Amniotic epithelial cell (primary cell): ENCODE results near the gene ANKDD1A.
A peak's percentile ranks its signal among the peaks of the same experiment; 100 is the strongest.

Experiments used
- DNase-seq: peaks from one replicate; pipeline ENCODE4 v3.0.0-alpha.2; 2010; ENCODE audit warnings: low read depth

The ANKDD1A gene

DNA sequence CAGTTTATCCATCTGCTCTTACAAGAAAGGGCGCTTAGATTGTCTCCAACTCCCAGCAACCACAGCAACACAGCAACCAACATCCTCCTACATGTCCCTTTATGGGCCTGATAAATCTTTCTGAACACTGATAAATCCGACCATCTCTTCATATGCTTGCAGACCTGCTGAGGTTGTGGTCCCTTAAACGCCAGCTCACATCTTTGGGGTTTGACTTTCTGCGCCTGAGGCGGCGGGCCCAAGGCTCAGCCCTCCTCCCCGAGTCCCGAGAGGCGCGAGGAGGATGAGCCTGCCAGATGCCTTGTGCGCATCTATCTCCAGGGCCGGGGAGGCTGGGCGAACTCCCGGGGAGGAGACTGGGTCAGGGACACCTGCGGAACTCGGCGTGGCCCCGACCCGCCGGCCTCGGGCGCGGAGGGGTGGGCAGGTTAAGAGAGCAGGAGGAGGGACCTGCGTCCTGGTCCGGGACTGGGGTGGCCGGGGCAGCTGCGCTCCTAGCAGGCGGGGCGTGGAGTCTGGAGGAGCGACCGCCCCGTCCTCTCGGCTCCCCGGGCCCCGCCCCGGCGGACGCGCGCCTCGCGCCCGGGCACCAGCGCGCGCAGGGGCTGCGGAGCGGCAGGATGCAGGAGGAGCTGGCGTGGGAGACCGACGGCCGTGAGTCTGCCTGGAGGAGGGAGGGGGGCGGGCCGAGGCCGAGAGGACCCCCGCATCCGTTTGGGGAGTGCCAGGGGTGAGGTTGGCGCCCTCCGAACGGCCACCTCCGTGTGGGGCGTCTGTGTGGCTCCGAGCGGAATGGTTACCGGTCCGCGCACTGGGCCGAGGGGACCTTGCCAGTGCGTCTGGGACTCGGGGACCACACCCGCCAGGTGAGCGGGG lies at the start of gene ANKDD1A:
ANKDD1A (plus strand) TSS at position 592 of the 876 bp plus-strand sequence; CDS start at position 621, 29 bp downstream.
- peak; percentile 61 for DNase-seq

DNA sequence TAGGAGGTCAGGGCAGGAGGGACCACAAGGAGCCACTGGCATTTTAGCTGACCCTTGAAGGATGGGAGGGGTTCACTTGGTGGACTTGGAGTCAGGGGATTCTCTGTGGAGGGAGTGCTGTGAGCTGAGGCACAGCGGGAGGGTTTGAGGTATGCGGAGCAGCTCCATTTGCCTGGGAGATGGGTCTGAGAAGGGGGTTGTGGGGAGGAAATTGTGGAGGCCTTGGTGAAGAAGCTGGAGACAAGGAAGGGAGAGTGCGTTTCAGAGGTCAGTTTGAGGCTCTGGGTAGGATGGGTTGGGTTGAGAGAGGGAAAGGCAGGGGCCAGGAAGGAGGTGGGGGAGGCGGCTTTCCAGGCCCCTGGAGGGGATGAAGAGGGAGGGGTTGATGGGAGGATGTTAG lies 49.7 kb upstream of the ANKDD1A start:
- DNase-seq, result no peak

DNA sequence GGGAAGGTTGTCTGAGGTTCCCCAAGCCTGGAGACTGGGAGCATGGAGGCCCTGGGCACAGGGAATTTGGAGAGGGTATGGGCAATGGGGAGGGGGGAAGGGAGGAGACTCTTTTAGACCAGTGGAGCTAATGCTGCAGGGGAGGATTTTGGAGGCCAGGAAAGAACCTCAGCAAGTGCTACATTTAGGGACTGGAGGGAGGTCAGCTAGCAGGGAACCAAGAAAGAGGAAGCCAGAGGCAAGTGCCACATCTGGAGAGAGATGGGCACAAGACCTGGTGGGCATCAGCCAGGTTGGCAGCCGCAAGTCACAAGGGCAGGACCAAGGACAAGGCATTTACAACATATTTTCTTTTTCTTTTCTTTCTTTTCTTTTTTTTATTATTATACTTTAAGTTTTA lies 49.3 kb upstream of the ANKDD1A start:
- DNase-seq, result no peak

DNA sequence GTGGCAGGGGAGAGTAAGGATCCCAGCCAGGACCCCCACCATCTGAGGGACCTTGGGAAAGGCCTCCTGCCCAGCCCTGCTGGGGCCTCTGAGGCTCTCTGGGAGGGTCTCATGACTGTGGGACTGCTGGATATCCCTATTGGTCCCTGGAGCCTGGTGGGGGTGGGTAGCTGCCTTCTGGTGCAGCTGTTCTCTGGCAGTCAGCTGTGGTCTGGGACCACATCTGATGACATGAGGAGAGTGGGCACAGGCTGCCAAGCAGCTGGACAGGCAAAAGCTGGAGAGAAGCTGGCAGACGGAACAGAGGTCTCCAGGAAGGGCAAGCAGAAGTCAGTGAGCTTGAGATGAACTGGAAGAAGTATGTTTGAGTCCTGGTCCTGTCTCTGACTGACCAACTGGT lies 47.6 kb upstream of the ANKDD1A start:
- no peak for DNase-seq

DNA sequence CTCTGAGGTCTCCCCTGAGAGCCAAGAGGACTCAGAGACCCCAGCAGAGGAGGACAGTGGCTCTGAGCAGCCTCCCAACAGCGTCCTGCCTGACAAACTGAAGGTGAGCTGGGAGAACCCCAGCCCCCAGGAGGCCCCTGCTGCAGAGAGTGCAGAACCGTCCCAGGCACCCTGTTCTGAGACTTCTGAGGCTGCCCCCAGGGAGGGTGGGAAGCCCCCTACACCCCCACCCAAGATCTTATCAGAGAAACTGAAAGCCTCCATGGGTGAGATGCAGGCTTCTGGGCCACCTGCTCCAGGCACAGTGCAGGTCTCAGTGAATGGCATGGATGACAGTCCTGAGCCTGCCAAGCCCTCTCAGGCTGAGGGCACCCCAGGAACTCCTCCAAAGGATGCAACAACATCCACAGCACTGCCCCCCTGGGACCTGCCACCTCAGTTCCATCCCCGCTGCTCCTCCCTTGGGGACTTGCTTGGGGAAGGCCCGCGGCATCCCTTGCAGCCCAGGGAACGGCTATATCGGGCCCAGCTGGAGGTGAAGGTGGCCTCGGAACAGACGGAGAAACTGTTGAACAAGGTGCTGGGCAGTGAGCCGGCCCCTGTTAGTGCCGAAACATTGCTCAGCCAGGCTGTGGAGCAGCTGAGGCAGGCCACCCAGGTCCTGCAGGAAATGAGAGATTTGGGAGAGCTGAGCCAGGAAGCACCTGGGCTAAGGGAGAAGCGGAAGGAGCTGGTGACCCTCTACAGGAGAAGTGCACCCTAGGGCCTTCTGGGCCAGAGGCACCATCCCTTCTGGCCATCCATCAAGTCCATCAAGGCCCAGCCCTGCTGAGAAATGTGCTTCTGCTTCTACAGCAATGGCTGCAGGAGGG lies 46.3 kb upstream of the ANKDD1A start:
- DNase-seq, result no peak

DNA sequence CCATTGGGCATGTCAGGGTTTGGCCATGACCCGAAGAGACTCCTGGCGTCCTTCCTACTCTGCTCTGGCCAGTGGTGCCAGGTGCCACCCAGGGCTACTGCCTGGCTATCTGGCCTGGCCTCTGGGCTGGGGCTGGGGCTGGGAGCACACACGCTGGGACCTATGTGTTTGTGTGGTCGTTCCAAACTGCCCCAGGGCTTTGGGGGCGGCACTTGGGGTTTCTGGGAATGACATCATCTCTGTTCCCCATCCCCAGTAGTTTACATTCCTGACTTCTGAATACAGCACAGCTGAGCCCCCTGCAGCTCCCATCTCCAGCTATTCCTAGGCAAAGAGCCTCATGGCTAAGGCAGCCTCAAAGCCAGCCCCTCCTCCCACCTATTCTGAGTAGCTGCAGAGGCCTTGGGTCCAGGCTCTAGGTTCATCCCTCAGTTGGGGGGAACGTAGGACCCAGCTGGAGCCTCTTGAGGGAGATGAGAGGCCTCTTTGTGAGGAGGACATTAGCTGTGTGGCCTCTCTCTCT lies 45.6 kb upstream of the ANKDD1A start:
- peak; percentile 90 for DNase-seq

DNA sequence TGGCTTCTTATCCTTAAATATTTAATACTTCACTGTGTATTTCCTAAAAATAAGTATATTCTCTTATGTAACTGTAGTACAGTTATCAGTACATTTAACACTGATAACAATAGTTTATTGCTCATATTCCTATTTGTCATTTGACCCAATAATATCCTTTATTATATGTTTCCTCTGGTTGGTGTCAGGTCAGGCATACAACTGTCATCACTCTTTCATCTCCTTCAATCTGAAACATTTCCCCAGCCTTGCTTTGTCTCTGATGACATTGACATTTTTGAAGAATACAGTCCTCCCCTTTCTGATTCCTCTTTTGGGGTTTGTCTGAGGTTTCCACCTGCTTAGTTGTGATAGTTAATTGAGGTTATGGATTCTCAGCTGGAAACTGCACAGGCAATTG lies 42.2 kb upstream of the ANKDD1A start:
- DNase-seq, result no peak

DNA sequence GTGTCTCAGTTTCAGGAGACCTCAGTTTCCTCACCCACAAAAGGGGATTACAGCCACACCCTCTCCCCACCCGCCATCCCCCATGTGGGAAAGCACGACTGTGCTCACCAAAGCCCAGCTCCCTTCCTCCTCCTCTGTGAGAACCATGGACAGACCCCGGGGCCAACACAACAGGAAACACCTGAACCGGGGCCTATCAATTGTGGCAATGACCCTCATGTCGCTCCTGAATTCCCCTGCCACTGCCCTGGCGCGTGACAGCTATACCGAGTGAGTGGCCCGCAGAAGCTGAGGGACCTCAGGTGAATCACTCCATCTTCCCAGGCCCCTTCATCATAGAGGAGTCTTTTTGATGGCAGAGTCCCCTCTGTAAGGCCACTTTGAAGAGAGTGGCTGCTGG lies 41.3 kb upstream of the ANKDD1A start:
- DNase-seq, result no peak

DNA sequence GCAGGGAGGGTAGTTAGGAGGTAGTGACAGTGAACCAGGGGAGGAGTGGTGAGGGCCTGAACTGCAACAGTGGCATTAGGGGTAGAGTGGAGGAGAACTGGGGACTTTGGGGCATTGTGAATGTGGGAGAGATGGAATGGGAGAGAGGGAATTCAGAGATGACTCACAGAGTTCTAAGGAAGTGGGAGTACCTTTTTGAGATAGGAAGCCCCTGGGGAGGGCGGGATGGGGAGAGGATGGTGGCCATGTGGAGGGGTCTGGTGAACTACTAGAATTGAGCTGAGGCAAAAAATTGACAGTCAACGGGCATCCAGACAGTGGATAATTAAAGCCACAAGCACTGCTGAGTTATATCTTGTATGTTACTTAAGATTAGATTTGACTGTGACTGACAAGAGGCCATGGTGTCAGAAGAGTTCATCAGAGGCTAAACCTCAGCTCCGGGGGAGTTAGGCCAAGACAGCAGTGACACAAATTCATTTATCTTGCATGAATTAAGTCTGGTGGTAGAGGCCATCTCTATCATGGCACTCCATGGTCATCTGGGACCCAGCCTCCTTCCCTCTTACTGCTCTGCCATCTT lies 36.0 kb upstream of the ANKDD1A start:
- peak; percentile 48 for DNase-seq

DNA sequence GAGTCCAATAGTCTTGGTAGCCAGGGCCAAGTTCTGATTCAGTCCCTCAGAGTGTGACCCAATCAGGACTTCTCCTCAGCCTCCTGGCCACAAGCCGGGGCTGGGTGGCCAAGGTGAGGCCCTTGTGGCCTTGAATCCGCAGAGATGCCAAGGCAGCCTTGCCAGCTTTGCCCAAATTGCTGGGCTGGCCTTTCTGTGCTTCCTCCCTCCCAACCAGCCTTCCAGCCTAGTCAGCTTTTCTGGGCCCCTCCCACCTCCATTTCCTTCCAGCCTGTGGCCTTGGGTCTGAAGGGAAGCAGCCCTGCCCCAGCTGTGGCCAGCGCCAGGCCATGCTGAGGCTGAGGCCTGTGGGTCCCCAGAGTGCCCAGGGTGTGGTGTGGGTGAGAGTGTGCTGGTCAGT lies 34.3 kb upstream of the ANKDD1A start:
- no peak for DNase-seq

DNA sequence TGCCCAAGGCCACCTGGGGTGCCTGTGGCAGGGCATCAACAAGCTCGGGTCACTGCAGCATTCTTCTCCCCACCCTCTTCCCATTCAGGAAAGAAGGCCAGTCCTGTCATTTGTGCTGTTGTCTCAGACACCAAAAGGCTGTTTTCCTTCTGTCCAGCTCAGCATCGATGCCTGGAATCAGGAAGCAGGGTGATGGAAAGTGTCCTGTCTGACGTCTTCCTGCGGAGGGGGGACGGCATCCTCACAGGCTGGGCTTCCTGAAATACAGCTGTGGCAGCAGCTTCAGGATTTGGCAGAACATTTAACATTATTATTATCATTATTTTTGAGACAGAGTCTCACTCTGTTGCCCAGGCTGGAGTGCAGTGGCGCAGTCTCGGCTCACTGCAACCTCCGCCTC lies 33.0 kb upstream of the ANKDD1A start:
- no peak for DNase-seq

DNA sequence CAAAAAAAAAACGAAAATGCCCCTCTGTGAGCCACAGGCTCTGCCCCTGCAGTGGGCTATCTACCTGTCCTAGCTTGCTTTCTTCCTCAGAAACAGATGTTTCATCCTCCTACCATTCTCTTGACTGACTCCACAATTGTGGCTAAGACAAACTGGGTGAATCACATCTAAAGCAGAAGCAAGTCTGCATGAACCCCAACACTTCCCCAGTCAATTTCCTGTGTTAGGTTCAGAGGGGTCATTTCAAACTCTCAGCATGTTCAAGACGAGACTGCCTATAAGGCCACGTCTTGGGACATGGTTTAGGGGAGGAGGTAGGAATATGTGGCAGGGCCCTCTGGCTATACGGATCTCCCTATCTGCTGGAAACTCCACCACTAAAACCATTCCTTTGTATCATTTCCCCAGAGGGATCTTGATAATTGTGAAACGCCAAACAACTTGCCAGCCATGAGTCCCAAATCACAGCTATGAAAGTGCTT lies 28.6 kb upstream of the ANKDD1A start:
- DNase-seq, result no peak

DNA sequence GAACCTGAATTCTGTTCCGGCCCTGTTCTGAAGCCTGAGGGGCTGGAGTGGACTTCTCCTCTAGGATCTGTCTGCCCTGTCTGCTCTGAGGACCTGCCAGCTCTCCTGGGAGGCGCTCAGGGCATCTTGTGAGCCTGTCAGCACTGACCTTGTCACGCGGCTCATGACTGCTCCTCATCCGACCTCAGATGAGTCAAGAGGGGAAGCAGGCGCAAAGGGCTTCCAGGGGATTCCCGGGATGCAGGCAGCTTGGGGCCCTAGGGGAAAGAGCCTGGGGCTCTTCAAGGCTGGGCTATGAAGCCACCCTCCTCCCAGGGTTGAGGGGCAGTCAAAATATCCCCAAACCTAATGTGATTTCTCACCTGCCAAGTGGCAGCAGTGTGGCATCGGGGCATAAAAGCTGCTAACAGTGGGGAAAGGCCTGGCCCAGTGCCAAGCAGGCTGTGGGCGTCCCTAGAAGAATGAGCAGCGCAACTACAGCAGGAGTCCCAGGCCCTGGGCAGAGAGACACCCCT lies 27.6 kb upstream of the ANKDD1A start:
- DNase-seq, result peak; percentile 94

DNA sequence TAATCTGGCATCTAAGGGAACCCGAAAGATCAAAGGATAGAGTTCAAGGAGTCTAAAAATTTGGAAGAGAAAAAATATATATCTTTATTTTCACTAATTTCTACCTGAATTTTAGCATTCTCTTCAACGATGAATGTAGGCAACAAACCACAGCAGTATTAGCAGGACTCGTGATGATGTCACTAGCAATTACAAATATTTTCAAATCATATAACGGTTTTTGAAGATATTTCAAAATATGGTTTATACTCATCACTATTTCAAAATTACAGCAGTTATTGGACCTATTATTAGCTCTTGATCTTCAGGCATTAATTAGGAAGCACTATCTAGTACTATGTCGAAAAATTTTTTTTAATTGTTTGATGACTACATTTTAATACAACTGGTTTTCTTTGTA lies 27.0 kb upstream of the ANKDD1A start:
- DNase-seq, result no peak

DNA sequence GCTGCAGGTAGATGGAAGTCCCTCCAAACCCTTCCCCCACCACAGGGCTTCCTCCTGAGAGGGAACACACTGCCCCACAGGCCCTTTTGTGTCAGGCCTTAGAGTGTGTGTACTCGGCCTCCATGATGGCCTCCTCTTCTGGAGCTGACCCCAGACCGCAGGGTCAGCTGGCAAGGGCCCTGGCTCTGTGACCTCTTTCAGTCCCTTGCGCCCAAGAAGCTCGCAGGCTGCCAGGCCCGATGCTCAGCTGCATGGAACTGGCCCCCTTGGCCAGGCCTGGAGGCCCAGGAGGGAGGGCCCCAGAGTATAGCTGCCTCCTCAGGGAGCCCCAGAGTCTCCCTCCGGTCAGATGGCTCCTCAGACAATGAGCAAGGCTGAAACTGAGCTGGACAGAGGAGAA lies 23.4 kb upstream of the ANKDD1A start:
- no peak for DNase-seq

DNA sequence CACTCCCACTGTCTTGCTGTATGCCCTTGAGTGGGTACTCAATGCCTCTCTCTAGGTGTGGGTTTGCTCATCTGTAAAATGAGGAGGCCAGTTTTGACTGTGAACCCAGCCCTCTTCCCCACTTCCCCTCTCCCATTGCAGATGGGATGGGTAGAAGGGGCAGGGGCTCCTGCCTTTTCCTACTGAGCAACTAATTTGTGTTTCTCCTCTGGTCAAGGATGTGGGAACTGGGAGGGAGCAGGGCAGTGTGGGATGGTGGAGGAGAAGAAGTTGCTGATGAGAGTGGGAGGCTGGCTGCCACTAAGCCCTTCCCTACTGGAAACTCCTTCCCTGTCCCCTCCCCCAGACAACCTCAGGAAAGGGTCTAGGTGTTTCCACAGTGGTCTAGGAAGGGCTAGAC lies 20.1 kb upstream of the ANKDD1A start:
- no peak for DNase-seq

DNA sequence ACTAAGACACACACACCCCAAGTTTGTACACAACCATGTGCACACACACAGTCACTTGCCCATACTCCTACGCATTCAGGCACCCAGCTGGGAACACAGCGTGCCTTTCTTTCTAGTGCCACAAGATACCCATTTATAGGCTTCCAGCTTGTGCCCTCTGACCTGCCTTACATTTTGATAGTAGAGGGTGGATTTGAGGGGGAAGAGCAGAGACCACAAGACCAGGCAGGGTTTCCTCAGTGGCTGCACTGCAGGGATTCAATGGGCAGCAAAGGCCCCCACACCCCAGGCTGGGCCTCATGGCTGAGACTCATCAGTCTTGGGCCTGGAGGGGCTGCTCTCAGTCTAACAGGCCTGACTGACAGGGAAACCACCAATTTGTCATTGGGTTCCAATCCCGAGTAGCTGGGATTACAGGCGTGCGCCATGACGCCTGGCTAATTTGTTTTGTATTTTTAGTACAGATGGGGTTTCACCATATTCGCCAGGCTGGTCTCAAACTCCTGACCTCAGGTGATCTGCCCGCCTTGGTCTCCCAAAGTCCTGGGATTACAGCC lies 18.8 kb upstream of the ANKDD1A start:
- no peak for DNase-seq

DNA sequence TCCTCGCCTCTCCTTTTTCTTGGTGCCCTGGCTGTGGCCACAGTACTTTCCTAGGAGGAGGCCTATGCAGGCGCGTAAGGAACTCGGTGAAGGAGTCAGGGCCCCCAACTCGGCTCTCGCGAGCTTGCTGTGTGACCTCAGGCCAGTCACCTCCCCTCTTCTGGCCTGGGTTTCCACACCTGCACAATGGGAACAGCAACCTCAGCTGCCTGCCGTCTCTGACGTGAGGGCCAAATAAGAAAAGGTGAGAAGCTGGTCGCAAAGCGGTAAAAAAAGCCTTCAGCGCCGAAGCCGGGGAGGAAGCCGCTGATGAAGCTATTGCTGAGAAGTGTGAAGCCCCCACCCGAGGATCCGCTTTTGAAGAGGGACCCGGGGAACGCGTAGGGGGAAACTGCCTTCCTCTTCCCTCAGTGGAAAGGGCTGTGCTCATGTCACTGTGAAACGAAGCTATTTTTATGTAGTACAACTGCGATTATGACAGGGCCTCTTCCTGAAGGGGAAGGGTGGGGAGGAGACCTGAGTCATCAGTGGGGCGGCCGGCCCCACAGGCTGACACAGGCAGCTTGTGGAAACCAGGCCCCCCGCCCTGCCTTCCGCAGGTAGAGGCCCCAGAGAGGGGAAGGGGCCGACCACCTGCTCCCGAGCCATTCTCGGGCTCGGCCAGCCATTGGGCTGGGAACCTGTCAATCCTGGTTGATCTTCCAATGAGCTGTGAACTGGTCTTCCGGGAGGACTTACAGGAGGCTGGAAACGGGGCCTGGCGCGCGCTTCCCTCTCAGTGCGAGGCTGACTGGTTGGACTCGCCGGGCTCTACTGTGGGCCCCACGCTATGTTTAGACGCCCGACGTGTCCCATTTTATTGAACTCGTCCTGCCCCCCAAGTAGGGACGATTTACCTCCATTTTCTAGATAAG lies 18.0 kb upstream of the ANKDD1A start:
- peak; percentile 99 for DNase-seq

DNA sequence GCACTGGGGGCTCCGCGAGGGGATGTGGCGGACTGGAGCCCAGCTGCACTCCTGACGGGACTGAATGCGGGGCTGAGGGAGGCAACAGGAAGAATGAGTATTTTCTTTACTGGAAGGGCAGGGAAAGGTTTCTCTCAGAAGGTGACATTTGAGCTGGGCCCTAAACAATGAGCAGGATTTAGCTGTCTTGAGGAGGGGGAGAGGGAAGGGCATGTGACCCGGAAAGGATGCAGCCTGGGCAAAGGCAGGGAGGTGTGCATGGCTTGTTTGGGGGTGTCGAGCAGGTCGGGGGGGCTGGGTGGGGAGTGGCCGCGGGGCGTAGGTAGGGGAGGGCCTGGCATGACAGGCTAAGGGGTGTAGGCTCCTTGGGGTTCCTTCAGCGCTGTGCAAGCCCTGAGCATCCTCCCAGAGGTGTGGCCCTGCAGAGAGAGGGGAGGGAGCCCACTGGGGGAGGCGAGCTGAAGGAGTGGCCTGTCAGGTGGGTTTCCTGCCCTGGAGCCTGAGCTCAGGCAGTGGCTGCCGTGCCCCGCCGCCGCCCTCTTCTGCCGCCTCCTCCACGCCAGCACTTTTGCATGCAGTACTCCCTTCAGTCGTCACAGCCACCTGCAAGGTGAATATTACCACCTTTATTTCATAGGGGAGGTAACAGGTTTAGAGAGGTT lies 17.2 kb upstream of the ANKDD1A start:
- no peak for DNase-seq
